ENCODE measurements around the gene LSM14B. TPM values are rescaled to one million over a fixed set of nuclear protein-coding genes. Genes with fewer than 3 reads are reported as not detected.
"Not testable (repeated sequence)": the region's sequence is repeated elsewhere in the genome, so short reads cannot be mapped to it uniquely, and the experiment has no call there.

The LSM14B gene
- 35.3 TPM for total RNA-seq

DNA sequence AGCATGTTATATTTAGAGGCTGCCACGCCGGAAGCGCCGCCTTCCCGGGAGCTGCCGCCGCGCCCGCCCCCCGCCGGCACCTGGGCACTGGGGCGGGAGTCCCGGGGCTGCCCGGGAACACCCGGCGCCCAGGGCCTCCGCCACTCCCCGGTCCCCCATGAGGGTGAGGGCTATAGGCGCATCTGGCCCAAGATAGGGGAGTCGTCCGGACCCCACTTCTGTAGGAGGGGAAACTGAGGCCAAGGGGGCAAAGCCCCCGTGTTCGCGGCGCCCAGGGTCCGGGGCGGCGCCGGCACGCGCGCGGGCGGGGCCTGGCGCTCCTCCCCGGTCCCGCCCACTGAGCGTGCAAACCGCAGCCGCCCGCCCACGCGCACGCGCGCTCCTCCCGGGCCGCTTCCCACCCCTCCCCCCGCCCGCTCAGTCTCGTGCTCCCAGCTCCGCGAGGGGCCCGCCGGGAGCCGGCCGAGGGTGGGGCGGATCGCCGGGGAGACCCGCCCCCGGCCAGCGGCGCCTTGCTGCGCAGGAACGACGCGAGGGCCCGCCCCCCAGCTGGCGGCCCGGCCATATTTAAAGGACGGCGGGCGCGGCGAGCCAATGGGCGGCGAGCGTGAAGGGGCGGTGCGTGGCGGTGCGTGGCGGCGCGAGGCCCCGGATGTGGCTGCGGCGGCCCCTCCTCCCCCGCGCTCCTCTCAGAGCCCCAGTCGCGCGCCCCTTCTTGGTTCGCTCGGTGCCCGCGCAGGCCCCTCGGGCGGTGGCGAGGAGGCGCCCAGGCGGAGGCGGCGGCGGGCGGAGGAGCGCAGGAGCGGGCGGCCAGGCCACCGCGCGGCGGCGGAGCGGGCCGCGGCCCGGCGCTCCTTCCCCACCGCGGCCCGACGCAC lies at the start of gene LSM14B:
LSM14B (plus strand) TSS at position 700 of the 878 bp plus-strand sequence. CDS start 192 bp downstream, outside the sequence.
- peak; percentile 97 to 98 (median 98) for DNase-seq (ENCODE audit: low read depth in 2 of 3, low spot score in 2 of 3)

DNA sequence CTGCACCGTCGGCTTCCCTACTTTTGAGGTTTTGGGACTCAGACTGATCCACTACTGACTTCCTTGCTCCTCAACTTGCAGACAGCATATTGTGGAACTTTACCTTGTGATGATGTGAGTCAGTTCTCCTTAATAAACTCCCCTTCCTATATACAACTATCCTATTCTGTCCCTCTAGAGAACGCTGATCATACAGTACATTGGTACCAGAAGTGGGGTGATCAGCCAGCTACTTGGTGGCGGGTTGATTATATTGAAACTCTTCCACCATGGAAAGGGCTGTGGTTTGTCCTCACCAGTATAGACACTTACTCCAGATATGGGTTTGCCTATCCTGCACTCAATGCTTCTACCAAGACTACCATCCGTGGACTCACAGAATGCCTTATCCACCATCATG lies 49.0 kb upstream of the LSM14B start:
- no peak for DNase-seq (ENCODE audit: low read depth in 2 of 3, low spot score in 2 of 3)

DNA sequence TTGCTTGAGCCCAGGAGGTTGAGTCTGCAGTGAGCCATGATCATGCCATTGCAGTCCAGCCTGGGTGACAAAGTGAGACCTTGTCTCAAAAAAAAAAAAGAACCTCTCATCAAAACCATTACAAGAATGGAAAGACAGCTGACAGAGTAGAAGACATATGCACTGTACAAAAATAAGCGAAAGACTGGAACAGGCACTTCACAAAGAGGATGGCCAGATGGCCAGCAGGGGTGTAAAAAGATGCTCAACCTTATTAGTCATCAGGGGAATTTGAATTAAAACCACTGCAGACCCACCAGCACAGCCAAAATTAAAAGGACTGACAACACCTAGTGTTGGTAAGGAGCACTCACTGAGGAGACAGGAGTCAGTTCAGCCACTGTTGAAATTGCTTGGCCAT lies 43.1 kb upstream of the LSM14B start:
- no peak for DNase-seq (ENCODE audit: low read depth in 2 of 3, low spot score in 2 of 3)

GRCh38 chr20:62080249-62080990 lies 41.9 kb upstream of the LSM14B start:
- DNase-seq (ENCODE audit: low read depth in 2 of 3, low spot score in 2 of 3) = no peak

DNA sequence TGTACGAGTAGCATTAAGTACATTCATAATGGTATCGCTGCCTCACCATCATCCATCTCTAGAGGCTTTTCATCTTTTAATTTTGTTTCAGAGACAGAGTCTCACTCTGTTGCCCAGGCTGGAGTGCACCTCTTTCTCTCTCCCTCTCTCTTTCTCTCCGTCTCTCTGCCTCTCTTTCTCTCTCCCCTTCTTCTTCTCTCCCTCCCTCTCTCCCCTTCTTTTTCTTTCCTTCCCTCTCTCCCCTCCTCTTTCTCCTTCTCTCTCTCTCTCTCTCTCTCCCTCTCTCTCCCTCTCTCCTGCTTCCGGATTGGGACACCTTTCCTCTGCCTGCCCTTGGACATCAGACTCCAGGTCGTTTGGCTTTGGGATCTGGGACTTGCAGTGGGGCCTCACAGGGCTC lies 39.0 kb upstream of the LSM14B start:
- DNase-seq (ENCODE audit: low read depth in 2 of 3, low spot score in 2 of 3) = no peak

DNA sequence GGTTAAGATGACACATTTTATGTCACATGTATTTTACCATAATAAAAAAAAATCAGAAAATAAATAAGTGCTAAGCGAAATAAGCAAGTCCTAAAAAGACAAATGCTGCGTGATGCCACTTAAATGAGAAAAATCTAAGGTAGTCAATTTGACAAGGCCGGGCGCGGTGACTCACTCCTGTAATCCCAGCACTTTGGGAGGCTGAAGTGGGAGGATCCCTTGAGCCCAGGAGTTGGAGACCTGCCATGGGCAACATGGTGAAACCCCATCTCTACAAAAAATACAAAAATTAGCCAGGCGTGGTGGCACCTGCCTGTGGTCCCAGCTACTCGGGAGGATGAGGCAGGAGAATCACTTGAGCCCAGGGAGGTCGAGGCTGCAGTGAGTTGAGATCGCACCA lies 38.1 kb upstream of the LSM14B start:
- not testable (repeated sequence) for DNase-seq (ENCODE audit: low read depth in 2 of 3, low spot score in 2 of 3)

- DNase-seq (ENCODE audit: low read depth in 2 of 3, low spot score in 2 of 3) = no peak
These were observed 37.1 kb upstream of the LSM14B start for GRCh38 chr20:62085206-62085605.

DNA sequence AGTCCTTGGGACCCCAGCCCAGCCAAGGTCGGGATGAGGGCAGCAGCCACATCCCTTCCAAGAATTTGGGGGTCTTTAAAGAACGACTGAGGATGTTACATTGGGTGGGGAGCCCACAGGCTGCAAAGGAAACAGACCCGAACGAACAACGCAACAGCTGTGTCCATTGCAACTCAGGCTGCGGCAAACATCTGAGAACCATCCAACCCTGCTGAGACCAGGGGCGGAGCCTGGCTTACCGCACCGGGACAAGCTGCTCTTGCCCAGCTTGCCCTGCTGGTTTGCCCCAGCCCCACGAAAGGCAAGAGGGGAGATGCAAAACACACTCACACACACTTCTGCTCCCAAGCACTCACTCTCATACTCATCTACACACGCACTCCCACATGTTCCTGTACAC lies 35.0 kb upstream of the LSM14B start:
- DNase-seq (ENCODE audit: low read depth in 2 of 3, low spot score in 2 of 3) = no peak

- no peak for DNase-seq (ENCODE audit: low read depth in 2 of 3, low spot score in 2 of 3)
These were observed 34.6 kb upstream of the LSM14B start for GRCh38 chr20:62087632-62088031.

DNA sequence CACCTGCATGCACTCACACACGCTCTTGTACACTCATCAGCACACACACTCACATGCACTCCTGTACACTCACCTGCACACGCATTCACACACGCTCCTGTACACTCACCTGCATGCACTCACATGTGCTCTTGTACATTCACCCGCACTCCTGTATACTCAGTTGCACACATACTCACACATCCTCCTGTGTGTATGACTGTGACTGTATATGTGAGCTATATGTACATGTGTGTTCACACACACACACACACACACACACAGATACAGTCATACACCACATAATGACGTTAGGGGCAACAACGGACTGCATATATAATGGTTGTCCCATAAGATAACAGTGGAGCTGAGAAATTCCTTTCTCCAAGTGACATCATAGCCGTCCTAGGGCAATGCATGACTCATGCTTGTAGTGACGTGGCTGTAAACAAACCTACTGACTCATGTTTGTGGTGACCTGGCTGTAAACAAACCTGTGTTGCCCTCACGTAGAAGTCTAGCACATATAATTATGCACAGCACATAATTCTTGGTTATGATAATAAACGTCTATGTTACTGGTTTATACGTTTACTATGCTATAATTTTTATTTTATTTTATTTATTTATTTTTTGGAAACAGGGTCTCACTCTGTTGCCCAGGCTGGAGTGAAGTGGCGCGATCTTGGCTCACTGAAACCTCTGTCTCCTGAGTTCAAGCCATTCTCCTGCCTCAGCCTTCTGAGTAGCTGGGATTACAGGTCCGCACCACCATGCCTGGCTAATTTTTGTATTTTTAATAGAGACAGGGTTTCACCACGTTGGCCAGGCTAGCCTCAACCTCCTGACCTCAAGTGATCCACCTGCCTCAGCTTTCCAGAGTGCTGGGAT lies 33.8 kb upstream of the LSM14B start:
- peak in 1 of 3 donors; percentile 22 for DNase-seq (ENCODE audit: low read depth in 2 of 3, low spot score in 2 of 3)

DNA sequence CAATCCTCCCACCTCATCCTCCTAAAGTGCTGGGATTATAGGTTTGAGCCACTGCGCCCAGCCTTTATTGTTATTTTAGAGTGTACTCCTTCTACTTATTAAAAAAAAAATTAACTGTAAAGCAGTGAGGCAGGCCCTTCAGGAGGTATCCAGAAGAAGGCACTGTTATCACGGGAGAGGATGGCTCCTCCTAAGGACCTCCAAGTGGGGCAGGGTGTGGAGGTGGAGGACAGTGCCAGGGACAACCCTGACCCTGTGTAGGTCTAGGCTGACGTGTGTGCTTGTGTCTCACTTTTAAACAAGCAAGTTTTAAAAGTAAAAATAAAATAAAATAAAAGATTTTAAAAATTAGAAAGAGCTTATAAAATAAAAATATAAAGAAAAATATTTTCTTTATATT lies 32.9 kb upstream of the LSM14B start:
- no peak for DNase-seq (ENCODE audit: low read depth in 2 of 3, low spot score in 2 of 3)

GRCh38 chr20:62096421-62097380 lies 25.6 kb upstream of the LSM14B start:
- no peak for DNase-seq (ENCODE audit: low read depth in 2 of 3, low spot score in 2 of 3)

DNA sequence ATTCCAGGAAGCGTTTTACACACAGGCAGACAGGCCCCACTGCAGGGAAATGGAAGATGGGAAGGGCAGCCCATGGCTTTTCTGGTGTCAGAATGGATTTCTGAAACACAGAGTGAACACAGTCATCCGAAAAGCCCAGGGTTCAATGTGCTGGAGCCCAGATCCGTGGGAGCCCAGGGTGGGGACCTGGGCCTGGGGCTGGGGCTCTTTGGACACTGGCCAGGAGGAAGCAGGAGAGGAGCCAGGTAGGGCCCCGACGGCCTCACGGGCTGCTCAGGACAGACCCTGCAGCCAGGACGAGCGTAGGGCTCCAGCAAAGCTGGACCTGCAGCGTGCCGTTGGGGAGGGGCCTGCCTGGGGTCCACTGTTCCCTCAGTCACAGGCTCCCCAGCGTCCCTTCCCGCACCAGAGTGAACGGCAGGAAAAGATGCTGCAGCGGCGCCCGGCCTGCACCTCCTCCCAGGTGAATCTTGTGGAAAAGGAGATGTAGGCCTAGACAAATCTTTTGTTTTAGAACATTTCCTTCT lies 24.3 kb upstream of the LSM14B start:
- no peak for DNase-seq (ENCODE audit: low read depth in 2 of 3, low spot score in 2 of 3)

DNA sequence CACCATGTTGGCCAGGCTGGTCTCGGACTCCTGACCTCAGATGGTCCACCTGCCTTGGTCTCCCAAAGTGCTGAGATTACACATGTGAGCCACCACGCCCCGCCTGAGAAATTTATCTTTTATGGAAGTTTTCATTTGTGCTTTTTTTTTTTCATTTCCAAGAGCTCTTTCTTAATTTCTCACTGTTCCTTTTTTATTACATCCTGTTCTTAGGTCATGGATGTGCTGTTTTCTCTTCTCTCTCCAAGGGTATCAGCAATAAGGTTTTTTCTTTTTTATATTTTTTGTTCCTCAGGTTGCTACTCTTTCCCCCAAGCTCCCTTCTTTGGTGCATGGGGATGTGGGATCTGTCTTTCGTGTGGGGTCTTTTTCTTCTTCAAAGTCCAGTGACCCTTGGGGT lies 21.2 kb upstream of the LSM14B start:
- no peak for DNase-seq (ENCODE audit: low read depth in 2 of 3, low spot score in 2 of 3)

GRCh38 chr20:62103508-62104233 lies 18.6 kb upstream of the LSM14B start:
- no peak for DNase-seq (ENCODE audit: low read depth in 2 of 3, low spot score in 2 of 3)

DNA sequence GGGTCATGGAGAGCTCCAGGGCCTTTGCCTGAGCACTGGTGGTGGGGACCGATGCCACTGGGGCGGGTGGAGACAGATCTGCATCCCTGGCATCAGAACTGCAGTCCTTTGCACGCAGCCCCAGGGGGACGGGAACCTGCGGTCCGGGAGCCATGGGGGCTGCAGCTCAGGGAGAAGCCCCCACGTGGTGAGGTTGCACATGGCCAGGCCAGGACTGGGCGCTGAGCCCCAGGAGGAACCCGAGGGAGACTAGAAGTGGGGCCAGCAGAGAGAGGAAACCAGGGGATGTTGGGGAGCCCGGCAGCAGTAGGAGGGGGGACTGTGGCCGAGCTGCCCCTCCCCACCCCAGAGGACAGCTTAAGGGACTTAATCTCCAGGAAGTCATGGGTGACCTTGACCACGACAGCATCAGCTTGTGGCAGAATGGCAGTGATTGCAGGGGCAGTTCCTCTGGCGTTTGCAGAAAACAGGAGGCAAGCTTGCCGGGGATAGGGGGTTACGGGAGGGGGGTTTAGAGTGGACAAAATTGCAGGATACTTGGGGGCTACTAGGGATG lies 18.0 kb upstream of the LSM14B start:
- DNase-seq (ENCODE audit: low read depth in 2 of 3, low spot score in 2 of 3) = no peak

GRCh38 chr20:62104791-62105345 lies 17.4 kb upstream of the LSM14B start:
- DNase-seq (ENCODE audit: low read depth in 2 of 3, low spot score in 2 of 3) = no peak

- DNase-seq (ENCODE audit: low read depth in 2 of 3, low spot score in 2 of 3) = no peak
These were observed 16.7 kb upstream of the LSM14B start for GRCh38 chr20:62105592-62105991.
